Glomerular visceral epithelial cell (primary cell): Measurements from ENCODE around the gene EBPL.
"Not testable (repeated sequence)": the region's sequence is repeated elsewhere in the genome, so short reads cannot be mapped to it uniquely, and the experiment has no call there.

Experiments used
- DNase-seq: peaks from one replicate; pipeline ENCODE4 v3.0.0-alpha.2; 2016; ENCODE audit errors: extremely low spot score

EBPL gene

GRCh38 chr13:49635599-49636433 lies 55.5 kb downstream of the EBPL start:
- no peak for DNase-seq

- DNase-seq = no peak
Measured at GRCh38 chr13:49633710-49634109, 57.6 kb downstream of the EBPL start.

- no peak for DNase-seq
Measured at GRCh38 chr13:49632156-49632555, 59.1 kb downstream of the EBPL start.

- DNase-seq = no peak
Measured at GRCh38 chr13:49630580-49630979, 60.7 kb downstream of the EBPL start.

- no peak for DNase-seq
Measured at GRCh38 chr13:49629947-49630346, 61.3 kb downstream of the EBPL start.

GRCh38 chr13:49629196-49629938 lies 61.9 kb downstream of the EBPL start:
- DNase-seq = no peak

- no peak for DNase-seq
Measured at GRCh38 chr13:49627831-49628652, 63.2 kb downstream of the EBPL start, which contains the start of gene ARL11. TSS of gene ARL11 (plus strand) at chr13:49628507. CDS start at chr13:49630448, 1,941 bp downstream.

GRCh38 chr13:49625392-49626079 lies 65.8 kb downstream of the EBPL start:
- no peak for DNase-seq

- DNase-seq = no peak
Measured at GRCh38 chr13:49624229-49624628, 67.1 kb downstream of the EBPL start.

GRCh38 chr13:49622174-49622946 lies 68.9 kb downstream of the EBPL start:
- DNase-seq = no peak

GRCh38 chr13:49620170-49620621 lies 71.1 kb downstream of the EBPL start:
- no peak for DNase-seq

GRCh38 chr13:49616676-49617065 lies 74.6 kb downstream of the EBPL start:
- DNase-seq = no peak

GRCh38 chr13:49615836-49616675 lies 75.2 kb downstream of the EBPL start:
- no peak for DNase-seq

GRCh38 chr13:49612042-49612441 lies 79.2 kb downstream of the EBPL start:
- not testable (repeated sequence) for DNase-seq
